ENCODE data around the gene GRIN3A. TPM values are rescaled to one million over a fixed set of nuclear protein-coding genes. Genes with fewer than 3 reads are reported as not detected.

Gene GRIN3A
- polyA plus RNA-seq (2012; ENCODE audit: insufficient read depth, insufficient read length, low read depth), result 0.54 TPM

DNA sequence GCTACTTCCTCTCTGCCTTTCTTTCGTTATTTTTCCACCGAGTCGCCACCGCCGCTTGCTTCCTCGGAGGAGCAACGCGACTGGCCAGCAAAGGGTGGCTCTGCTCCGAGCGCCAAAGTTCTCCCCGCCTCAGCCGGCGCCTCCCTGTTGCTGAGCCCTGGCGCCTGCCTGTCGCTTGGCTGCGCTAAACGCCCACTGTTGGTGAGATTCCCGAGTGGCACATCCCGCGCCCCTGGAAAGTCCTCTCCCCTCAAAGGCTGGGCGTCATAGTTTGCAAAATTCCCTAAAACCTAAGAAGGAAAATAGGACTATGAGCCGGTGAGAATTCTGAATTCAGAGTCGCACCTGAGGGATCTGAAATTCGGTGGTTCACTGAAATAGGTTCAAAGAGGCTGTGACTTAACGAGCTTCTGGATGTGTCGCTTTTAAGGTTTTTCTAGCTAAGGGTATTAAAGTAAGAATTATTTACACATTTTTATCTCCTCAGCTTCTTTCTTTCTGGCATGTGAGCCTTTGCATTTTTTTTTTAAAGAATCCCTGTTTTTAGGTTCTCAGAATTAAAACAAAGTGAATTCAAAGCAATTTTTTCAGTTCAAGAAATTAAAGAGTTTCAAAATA lies at the start of gene GRIN3A:
GRIN3A (minus strand) TSS at position 82 of the 618 bp plus-strand sequence. CDS start 668 bp downstream, outside the sequence.
- Histone ChIP-seq H3K36me3 (no peaks in the 10 kb centered on the region), H3K27me3 (peaks cover 50% of the 10 kb centered on the region), H3K4me1 (no peaks in the 10 kb centered on the region), H3K4me3 (ENCODE audit: low read depth, low read length) (peak within 1 kb of the TSS; percentile 35), H3K9me3 (no peaks in the 10 kb centered on the region)
- TF ChIP-seq CTCF (IDR thresholded peaks at IDR 0.05; ENCODE audit: low read depth, low read length), result peak; percentile 12; the same call in 1 of the 2 replicates
- peak; percentile 33 for DNase-seq

DNA sequence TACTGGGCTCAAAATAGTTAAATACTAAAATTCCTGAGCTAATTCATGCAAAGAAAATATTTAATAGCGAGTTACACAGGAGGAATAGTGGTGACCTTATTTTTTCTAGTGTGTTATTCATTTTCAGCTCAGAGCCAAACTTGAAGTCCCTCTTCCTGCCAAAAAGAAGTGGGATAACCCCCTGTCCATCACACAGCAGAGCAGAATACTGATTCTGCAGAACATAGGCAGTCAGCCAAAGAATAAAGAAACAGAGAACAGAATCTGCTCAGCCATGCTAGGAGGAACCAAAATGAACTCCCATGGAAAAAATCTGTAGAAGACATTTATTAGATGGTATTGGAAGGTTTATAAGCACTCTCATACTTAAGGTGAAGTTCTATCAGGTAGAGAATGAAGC lies 49.4 kb upstream of the GRIN3A start:
- H3K9me3 ChIP-seq, result no peaks in the 10 kb centered on the region
- no peak overlapping the region for H3K4me3 ChIP-seq (ENCODE audit: low read depth, low read length)
- no peaks in the 10 kb centered on the region for H3K36me3 ChIP-seq
- DNase-seq, result no peak
- no peaks in the 10 kb centered on the region for H3K27me3 ChIP-seq
- no peaks in the 10 kb centered on the region for H3K4me1 ChIP-seq
- no peak for TF ChIP-seq CTCF (IDR thresholded peaks at IDR 0.05; ENCODE audit: low read depth, low read length)

DNA sequence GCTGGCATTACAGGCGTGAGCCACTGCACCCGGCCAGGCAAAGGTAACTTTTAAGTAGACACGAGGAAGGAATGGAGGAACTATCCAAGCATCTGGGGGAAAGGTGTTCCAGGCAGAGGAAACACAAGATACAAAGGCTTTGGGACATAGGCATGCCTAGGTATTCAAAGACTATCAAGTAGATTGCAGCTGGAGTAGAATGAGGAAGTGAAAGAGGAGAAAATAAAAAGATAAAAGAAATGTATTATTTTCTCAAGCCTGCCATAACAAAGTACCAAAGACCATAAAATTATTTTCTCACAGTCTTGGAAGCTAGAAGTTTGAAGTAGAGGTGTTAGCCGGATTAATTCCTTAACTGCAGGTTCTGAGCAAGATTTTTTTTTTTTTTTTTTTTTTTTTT lies 39.9 kb upstream of the GRIN3A start:
- Histone ChIP-seq H3K9me3 (no peaks in the 10 kb centered on the region), H3K36me3 (no peaks in the 10 kb centered on the region), H3K4me1 (no peaks in the 10 kb centered on the region), H3K27me3 (no peaks in the 10 kb centered on the region), H3K4me3 (ENCODE audit: low read depth, low read length) (no peak overlapping the region)
- DNase-seq, result no peak
- no peak for TF ChIP-seq CTCF (IDR thresholded peaks at IDR 0.05; ENCODE audit: low read depth, low read length)

DNA sequence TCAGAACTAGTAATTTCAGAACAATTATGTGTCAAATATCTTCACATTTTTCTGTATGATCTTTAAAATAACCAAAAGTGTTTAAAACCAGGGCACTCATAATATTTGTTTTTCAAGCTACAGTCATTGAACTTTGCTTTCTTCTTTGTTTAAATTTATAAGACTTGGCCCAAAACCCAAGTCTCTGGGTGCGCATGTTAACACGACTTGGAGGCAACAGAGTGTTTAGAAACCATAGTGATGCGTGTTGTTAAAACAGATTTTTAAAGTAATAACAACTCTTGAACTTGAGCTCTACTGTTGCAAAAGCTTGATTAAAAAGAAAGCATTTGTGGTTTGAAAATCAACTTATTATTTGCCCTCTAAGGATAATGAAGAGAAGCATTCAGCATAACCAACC lies 26.0 kb upstream of the GRIN3A start:
- H3K36me3 ChIP-seq, result no peaks in the 10 kb centered on the region
- no peak overlapping the region for H3K4me3 ChIP-seq (ENCODE audit: low read depth, low read length)
- no peaks in the 10 kb centered on the region for H3K4me1 ChIP-seq
- H3K27me3 ChIP-seq, result no peaks in the 10 kb centered on the region
- no peaks in the 10 kb centered on the region for H3K9me3 ChIP-seq
- TF ChIP-seq CTCF (IDR thresholded peaks at IDR 0.05; ENCODE audit: low read depth, low read length), result no peak
- DNase-seq, result no peak

DNA sequence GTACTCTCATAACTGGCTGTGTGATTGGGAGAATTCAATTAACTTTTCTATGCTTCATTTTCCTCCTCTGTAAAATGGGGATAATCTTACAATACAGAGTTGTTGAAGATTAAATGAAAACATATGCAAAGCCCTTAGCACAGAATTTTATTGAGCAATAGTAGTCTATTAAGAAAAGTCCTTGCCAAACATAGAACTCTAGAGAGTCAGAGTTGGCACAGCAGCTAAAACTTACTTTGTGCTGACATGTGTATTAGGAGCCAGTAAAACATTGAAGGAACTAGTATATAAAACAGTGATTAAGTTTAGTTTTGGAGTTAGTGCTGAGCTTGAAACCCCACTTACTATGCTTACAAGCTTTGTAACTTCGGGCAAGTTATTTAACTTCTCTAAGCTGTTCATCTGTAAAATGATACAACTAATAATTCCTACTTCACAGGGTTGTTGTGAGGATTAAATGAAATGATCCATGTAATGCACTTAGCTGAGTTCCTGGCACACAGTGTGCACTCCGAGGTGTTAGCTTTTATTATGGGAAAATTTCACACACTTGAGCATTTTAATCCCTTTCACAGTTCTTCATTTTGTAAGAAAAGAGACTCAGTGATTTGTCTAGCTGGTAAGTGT lies 20.0 kb upstream of the GRIN3A start:
- H3K4me3 ChIP-seq (ENCODE audit: low read depth, low read length), result no peak overlapping the region
- no peaks in the 10 kb centered on the region for H3K4me1 ChIP-seq
- no peaks in the 10 kb centered on the region for H3K27me3 ChIP-seq
- no peaks in the 10 kb centered on the region for H3K36me3 ChIP-seq
- H3K9me3 ChIP-seq, result no peaks in the 10 kb centered on the region
- no peak for DNase-seq
- no peak for TF ChIP-seq CTCF (IDR thresholded peaks at IDR 0.05; ENCODE audit: low read depth, low read length)

DNA sequence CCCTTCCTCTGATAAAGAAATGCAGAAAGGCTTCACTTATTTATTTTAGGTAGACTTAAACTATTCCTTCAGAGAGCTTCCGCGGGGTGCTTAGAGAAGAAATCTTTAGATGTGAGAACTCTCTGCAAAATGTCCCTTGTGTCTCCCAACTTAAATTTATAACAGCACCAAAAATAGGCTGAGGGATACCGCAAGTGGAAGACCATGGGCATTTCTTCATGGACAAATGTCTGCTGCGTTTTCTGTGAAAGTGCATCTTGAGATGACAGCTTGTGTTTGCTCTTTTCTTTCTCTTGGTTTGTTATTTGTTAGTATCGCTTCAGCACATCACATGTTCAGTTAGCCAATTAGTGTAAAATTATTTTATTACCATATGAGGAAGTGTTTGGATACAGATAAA lies 15.3 kb upstream of the GRIN3A start:
- no peak for DNase-seq
- H3K4me1 ChIP-seq, result no peaks in the 10 kb centered on the region
- no peaks in the 10 kb centered on the region for H3K36me3 ChIP-seq
- no peaks in the 10 kb centered on the region for H3K9me3 ChIP-seq
- no peak overlapping the region for H3K4me3 ChIP-seq (ENCODE audit: low read depth, low read length)
- TF ChIP-seq CTCF (IDR thresholded peaks at IDR 0.05; ENCODE audit: low read depth, low read length), result no peak
- H3K27me3 ChIP-seq, result no peaks in the 10 kb centered on the region

Measured in BE2C (cell line).